Lower leg skin (tissue), 3 donors: Measurements from ENCODE around the gene CXCR3.

Source experiments
- CTCF ChIP-seq, 3 donors: fragments of 450-650 bp; IDR thresholded peaks; one replicate each; pipeline ENCODE4 v1.5.1; 2016; ENCODE audit warnings: antibody characterized with exemption in 3 of 3, mild to moderate bottlenecking in 3 of 3, moderate library complexity in 2 of 3
- POLR2A ChIP-seq, 2 donors: fragments of 450-650 bp; IDR thresholded peaks; one replicate each; pipeline ENCODE4 v1.6.1; 2016 to 2017; ENCODE audit warnings: antibody characterized with exemption in 2 of 2, mild to moderate bottlenecking in 1 of 2, moderate library complexity in 1 of 2

- TF ChIP-seq POLR2A (IDR thresholded peaks at IDR 0.05) (no peak), CTCF (IDR thresholded peaks at IDR 0.05) (no peak)
Observed at GRCh38 chrX:71664889-71665491, 46.7 kb upstream of the CXCR3 start.
